HG02884 (cell line): ENCODE measurements around the gene KIRREL3.
A peak's percentile ranks its signal among the peaks of the same experiment; 100 is the strongest.

Source experiments
- ATAC-seq: cut with Tn5 transposase; IDR thresholded peaks from one replicate; pipeline ENCODE4 v1.9.1; 2021; ENCODE audit warnings: mild to moderate bottlenecking, moderate library complexity; ENCODE audit not compliant: unreplicated experiment

Gene KIRREL3

DNA sequence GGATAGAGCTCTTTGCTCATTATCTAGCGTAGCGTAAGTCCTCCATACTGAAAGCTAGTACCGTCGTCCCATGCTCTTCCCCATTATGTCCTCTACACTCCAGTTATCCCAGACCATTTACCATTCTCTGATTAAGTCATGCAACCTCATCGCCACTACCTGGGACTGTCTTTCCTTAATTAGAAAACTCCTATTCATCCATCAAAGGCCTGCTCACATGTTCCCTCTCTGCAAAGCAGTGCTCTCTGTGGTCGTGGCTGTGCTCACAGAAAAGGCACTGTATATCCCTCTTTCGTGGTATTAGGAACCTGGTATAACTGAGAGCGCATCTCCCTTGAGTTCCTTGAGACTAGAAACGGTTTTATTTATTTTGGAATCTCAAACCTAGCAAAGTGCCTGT lies 253.3 kb downstream of the KIRREL3 start:
- no peak for ATAC-seq

DNA sequence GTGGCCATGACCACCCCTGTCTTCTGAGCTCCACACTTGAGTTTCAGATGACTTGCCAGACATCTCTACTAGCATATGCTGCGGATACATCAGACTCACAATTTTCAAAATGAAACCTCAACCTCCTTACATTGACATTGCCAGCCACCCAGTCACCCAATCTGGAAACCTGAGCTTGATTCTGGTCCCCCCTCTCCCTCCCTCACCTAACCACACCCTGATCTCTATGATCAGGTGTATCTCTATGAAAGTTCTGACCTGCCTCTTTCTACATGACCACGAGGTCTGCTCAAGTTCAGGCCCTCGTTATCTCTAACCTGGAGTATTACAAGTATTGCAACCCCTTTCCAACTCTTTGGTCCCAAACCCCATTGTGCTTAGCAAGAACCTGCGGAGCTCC lies 254.1 kb downstream of the KIRREL3 start:
- no peak for ATAC-seq

DNA sequence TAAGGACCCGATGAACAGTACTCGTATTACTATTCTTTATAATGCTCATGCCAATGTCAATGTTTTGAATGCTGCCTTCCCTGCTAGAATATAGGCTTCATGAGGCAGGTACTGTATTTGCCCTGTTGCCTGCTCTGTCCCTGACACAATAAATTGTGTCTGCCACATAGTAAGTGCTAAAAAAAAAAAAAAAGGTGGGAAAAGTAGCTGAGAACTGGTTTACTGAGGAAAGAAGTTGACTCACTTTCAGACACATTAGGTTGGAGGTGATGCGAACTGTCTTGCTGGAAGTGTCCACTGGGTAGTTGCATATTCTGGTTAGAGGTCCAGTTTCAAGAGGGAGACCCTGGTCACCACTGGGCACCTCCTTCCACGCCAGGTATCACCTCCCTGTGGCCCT lies 255.9 kb downstream of the KIRREL3 start:
- no peak for ATAC-seq

DNA sequence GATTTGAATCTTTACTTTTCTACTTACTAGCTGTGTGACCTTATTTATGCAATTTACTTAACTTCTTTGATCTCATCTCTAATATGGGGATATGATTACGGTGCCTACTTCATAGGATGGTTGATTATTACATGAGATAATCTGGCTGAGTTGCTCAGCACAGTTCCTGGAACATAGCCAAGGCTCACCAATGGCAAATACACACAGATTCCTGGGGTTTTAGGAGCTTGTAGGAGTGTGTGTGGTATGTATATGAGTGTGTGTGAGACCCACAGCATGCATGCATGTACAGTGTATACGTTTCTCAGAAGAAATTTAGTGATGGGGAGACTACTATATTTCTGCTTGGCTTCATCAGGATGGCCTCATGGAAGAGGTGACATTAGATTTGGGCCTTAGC lies 256.9 kb downstream of the KIRREL3 start:
- no peak for ATAC-seq

DNA sequence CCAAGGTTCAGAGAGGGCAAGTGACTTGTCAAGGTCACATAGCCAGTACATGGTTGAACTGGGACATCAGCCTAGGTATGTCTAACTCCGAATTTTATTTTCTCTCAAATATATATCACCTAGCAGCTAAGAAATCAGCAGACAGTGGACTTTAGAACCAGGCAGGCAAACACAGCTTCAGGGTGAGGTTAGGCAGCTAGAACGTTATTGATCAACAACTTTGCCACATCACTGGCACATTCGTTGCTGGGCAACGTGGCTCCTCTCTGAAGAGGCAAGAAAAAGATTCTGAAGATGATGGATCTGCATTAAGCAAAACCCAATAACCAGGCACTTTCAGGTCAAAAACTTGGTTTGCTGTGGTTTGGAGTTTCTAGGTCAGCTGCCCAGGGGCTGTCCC lies 258.0 kb downstream of the KIRREL3 start:
- no peak for ATAC-seq

DNA sequence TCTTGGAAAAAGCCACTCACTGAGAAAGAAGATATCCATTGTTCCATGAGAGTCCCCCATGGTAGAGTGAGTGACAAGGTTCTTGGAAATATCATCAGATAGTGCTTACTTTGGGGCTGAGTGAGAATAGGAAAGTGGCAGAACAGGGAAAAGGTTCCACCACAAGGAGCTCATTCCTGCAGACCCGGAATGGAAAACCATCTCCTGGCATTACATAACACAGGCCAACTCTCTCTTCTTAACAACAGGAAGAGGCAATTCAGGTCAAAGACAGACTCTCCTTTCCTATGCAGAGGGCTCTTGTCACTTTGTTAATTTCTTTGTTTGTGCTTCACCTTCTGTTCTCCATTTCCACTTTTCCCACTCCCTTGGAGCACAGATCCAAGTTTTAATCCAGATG lies 259.7 kb downstream of the KIRREL3 start:
- ATAC-seq, result no peak

DNA sequence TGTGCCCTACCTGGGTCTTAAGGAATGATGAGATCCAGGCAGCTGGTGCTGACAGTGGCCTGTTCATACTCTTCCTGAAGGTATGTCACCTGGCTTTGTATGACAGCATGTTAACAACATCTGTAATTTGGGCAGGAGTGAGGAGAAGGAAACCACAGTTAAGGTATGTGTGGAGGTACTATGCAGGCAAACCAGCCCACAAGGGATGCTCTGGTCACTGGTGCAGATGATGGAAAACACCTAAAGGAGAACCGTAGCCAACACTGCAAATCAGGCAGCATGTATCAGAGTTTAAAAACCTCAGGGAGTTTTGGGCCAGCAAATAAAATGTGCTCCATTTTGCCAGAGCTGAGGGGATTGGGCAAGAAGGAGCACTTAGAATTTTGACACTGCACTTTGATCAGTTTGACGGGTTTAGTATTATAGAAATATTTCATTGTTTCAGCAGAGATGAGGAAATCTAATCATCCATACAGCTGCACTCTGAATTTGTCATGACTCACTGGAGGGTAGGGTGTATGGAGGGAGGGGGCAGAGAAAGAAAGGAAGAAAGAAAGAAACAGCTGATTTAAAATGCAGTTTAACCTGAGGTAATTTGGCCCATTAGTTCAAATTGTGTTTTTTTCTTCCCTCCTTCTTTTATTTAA lies 260.9 kb downstream of the KIRREL3 start:
- no peak for ATAC-seq

DNA sequence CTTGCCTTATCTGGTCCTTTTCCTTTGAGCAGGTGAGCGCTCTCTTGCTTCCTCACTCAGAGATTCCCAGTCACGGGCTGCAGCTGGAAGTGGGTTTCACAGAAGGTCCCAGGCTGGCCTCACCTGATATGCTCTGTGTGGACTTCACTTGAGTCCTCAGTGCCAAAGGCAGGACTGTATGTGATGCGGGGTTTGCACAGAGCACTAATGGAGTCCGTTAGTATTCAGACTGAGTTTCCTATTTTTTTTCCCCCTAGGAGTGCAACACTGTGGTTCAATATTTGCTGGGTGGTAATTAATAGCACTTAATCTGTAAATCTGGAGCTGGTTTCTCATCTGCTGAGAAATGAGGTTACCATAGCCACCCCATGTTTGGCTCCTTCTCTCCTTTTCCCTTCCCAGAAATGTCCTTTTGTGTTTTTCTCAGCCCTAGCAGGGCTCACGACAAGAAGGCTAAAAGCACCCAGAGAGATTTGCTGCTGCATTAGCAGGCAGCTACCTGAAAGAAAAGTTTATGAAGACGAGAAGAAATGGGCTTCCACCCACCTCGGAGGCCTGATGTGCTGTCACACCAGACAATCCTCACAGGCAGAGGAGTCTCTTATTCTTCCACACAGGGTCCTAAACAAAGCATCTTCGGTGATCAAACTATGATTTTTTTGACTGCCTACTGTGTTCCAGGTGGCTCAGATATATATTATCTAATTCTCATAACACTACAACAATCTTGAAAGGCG lies 262.1 kb downstream of the KIRREL3 start:
- no peak for ATAC-seq

DNA sequence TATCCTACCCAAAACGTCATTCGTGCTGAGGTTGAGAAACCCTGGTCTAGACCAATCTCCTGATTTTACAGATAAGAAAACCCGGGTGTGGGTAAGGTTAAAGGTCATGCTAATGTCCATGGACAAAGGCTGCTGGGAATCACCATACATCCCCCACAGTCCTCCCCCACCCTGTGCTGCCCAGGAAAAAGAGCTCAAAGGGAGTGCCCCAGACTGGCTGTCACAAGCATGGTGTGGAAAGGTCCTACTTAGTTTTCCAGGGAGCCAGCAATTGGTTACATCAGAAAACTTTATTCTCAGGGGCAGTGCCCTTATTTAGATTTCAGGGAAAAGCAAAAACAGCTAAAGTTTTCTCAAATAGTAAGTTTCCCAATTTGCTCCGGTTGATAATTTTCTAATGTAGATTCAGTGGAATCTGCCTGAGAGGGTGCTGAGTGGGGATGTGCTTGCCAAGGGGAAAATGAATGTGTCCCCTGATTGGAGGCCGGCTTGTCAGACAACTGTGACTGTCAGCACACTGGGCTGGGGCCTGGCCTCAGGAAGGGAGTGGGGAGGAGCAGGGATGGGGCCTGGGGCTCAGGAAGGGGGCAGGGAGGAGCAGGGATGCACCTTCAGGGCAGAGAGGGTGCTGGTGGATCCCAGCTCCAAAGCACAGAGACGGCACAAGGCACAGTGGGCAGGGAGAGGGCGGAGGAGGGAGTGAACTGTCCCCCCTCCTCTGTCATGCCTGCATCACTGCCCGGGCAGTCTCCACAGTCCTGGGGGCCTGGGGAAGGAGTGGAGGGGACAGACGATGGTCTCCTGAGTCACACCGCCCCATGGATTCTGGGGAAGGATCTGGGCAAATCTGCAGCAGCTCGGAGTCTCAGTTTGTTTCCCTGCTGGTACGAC lies 263.6 kb downstream of the KIRREL3 start:
- no peak for ATAC-seq

DNA sequence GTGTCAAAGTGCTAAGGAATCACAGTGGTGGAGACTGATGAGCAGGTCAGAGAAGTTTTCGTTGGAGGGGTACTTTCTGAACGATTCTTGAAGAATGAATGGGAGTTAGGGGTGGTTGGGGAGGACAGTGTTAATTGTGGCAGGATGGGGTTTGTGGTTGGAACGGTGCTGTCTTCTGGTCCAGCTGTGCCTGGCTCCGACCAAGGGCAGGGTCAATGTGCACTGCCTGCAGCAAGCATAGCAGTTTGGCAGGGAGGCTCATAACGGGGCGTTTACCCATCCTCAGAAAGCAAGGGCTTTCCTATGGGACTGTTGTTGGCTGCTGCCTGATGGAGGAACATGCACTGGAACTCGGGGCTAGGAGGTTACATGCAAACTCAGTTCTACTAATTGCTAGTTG lies 265.8 kb downstream of the KIRREL3 start:
- no peak for ATAC-seq

DNA sequence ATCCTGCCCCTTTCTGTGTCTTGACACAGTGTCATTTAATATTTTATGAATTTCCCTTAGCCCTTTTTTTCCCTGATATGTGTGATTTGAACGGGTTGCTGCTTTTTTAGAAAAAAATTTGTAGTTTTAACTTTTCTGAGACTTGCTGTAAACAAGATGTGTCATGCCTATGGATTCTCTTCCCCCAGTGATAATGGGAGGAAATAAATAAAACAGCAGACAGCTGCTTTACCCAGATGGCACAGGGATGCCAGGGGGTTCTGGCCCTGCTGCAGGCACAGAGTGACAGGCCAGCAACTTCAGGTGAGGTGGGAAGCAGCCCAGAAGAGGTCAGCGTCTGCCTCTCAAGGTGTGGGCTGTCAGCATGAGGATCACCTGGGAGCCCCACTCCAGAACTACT lies 266.9 kb downstream of the KIRREL3 start:
- no peak for ATAC-seq

DNA sequence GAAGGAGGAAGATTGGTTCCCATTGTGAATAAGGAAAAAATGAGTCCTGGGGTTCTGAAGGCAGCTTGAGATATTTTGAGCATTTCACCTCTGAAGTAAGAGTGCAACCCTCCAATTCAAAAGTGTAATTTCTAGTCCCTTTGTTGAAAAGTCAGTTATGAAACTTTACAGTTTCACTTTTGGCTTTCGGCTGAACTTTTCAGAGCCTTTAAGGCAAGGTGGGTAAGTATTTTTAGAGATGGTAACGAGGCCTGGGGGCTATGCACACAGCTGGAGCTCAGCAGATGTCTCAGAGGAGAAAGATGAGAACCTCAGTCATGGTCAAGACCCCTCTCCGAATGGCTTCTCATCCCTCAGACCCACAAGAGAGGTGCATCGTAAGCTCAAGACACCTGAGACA lies 267.6 kb downstream of the KIRREL3 start:
- peak; percentile 73 for ATAC-seq

DNA sequence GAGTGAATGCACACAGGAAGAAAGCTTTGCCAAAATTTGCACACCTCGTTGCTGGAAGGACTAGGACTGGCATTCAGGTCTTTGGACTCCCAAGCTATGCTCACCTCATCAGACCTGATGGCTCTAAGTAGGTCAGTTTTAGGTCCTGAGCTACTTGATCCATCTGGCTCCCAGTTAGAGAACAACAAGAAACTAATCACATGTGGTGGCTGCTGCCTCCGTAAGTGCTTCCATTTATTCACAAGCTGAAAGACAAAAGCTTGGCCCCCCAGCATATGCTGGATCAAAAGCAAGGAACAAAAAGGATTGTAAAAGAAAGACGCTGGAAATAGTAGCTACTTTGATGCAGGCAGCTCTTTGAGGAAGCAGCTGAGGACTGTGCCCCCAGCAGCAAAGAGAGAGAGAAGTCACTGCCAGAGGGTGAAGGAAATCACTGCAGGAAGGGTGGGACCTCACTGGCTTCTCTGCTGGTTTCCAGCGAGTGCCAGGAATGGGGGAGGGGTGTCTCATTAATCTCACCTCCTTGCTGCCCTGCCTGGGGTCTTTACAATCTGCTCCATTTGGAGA lies 268.9 kb downstream of the KIRREL3 start:
- ATAC-seq, result no peak

DNA sequence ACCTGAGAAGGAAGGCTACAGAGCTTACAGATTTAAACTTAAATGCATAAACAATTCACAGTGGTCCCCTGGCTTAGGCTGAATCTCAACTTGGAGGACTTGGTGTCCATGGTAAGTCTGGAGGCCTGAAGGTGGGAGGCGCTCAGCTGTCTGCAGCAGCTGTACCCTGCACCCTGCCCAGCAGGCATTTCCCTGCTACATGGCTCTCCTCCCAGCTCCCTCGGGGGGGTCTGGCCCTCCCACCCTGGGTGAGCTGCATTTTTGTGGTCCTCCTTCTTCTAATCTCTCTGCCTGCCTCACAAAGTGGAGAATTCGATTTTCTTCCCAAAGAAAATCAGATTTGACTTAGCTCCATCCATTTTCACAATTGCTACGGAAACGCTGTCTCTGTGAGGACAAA lies 273.2 kb downstream of the KIRREL3 start:
- ATAC-seq, result no peak

DNA sequence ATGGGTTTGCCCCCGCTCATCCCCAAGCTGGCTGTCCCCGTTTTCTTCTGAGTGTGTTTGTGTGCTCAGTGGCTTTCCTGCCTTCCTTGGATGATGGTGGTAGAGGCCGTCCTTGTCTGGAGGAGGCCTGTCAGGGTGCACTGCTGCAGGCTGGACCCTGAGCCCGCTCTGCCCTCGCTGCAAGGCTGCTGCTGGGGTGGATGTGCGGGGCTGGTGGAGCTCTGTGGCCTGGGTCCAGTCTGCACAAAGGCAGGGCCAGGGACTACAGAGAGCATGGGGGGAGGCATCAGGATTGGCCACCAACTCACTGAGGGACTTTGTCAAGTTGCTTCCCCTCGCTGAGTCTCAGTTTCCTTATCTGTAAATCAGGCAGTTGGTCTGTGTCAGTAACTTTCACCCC lies 275.0 kb downstream of the KIRREL3 start:
- no peak for ATAC-seq

DNA sequence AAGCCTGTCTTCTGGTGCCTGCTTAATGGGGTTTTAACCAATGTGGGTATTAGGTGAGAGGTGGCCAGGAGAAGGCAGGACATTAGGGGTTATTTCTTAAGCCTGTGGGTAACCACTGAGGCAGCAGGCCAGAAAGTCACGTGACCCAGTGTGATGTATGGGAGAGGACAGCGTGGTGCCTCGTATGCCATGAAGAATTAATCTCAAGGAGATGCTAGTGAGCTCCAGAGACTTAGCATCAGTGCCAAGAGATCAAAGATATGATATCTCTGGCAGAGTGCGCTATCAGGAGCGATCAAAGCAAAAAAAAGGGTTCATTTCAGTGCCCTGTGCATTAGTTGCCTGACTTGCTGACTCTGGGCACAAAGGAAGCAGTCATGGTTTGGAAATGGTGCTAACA lies 275.5 kb downstream of the KIRREL3 start:
- no peak for ATAC-seq

DNA sequence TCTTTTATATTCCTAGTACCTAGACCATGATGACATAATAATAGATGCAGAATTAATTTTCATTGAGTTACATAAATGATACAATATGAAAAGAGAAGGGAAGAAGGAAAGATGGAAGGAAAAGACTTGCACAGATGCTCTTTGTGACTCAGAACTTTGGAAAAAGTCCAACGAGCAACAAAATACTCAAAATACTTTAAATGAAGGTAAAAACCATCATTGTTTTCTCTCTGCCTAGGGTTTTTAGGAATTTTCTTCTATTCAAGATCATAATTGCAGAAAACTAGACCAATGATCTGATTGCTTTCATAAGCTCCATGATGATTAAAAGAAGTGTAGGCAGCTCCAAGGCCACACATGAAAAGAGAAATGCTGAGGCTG lies 276.9 kb downstream of the KIRREL3 start:
- no peak for ATAC-seq

DNA sequence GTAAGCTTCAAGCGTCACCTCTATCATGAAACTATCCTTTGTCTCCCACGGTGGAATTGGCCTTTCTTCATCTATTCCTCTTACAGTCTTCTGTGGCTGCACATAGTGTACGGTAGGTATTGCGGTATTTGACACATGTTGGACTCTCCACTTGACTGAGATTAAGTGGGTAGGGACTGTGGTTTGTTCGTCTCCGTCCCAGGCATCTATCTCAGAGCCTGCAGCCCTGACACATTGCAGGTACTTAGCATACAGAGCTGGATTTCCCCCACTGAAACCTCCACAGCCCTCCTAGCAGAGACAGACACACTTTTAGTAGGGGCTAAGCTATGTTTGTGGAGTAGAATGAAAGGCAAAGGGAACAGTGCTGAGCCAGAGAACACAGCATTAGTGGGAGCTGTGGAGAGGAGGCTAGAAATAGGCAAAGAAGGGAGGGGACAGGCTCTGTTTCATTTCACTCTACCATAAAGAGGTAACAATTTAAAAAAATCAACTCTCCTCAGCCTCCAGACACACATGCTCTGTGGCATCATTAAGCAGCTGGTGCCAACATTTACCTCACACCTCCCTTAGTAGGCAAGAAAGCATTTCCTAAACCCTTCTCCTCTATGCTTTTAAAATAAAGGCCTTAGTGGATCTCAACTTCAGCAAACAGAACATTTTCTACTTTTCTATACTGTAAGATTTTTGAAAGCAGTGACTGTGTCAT lies 277.5 kb downstream of the KIRREL3 start:
- no peak for ATAC-seq

DNA sequence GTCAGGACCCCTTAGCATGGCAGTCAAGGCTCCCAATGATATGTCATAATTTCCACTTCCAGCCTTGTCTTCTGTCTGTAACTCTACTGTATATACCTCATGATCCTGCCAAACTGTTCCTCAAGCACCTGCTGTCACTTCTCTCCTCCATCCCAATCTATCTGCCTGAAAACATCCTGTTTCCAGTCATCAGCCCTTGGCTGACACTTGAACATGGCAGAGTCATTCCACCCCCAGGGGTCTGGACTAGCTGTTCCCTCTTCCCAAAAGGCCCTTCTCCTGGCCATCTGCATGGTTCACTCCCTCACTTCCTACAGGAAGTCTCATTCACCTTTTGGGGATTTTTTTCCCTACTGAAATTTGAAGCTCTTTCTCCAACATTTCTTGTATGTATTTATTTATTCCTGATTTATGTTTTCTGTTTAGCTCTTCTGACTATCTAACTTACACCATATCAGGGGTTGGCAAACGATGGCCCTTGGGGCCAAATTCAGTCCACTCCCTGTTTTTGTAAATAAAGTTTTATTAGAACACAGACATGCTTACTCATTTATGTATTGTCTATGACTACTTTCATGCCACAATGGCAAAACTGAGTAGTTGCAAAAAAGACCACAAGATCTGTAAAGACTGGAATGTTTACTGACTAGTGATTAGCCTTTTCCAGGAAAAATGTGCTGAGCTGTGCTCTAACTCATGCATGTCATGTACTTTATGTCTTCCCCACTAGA lies 278.4 kb downstream of the KIRREL3 start:
- no peak for ATAC-seq

DNA sequence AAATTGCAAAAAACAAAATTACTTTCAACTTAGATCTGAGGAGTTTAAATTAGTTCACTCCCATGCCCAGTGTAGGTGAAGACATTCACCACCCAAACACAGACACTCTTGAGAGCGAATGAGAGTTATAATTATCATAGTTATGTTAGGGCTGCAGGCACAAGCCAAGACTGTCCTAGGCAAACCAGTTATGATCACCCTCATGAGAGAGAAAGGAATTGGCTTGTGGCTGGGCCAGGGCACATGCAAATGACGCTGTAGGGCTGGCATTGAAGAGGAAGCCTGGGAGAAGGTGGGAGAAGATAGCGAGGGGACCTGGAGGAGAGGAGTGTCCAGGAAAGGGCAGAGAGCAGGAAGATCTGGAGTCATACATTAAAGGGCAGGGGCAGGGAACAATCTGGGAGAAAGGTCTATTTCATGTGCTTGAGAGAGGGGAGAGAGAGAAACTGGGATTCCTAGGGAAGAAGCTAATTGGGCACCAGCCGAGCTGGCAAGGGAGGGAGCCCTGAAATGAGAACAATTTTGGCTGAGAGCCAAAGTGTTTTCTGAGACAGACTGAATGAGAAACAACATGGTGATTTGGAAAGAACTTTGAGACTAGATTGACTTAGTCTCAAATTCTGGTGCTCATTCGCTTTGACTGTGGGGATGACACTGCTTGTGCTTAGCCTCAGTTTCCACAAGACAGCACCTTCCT lies 279.9 kb downstream of the KIRREL3 start:
- no peak for ATAC-seq
